ENCODE results near the gene SMIM29. TPM values are rescaled to one million over a fixed set of nuclear protein-coding genes. Genes with fewer than 3 reads are reported as not detected.
"Not testable (repeated sequence)": the region's sequence is repeated elsewhere in the genome, so short reads cannot be mapped to it uniquely, and the experiment has no call there.

SMIM29 gene
- total RNA-seq, 2 experiments from 2014 or later = 22.0 to 23.9 TPM

DNA sequence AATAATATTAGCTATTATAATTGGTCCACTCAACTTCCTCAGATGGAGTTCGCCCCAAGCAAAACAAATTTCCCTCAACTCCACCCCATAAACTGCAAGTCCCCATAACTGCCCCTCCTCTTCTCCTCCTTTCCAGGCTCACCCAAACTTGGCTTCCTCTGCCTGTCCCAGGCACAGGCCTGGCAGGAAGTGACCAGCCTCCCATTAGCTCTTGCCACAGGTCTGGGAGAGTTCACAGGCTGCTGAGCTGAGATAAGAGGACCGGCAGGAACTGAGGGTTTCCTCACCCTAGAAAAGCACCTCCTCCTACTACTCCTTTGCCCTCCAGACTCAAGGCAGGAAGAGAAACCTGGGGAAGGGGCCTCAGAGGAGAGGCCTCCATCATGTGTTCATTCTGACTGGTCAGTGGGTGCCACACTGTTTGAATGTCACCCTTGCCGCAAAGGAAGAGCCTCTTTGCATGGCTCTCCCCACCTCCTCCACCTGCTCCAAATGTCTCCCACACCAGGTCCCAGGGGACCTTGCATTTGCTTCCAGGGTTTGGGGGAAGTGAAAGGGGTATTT lies 24.5 kb upstream of the SMIM29 start:
- Histone ChIP-seq H3K4me3 (ENCODE audit: low read length) (no peak overlapping the region), H3K4me1 (ENCODE audit: insufficient read depth, low read length) (no peaks in the 10 kb centered on the region), H3K9me3 (ENCODE audit: control insufficient read depth in 1 of 2, insufficient read depth in 1 of 2, low read length in 2 of 2) (no peaks in the 10 kb centered on the region), H3K27ac (ENCODE audit: low read depth in 1 of 2, low read length in 2 of 2) (no peak overlapping the region), H3K27me3 (ENCODE audit: control insufficient read depth in 1 of 2, insufficient read depth in 2 of 2, low read length in 2 of 2) (no peaks in the 10 kb centered on the region), H3K36me3 (ENCODE audit: insufficient read depth, low read length) (no peaks in the 10 kb centered on the region)
- H3K27ac Mint-ChIP-seq = no peak overlapping the region
- DNase-seq = peak in 2 of 14 experiments; percentile 12 to 18
- ChIA-PET POLR2A (no interaction called here), CTCF (interaction anchor here (1.9 kb wide), 1 partner anchor 77 kb away, joined by 4 read pairs; no protein-coding TSS in a partner anchor)
- TF ChIP-seq, protein P1, sequence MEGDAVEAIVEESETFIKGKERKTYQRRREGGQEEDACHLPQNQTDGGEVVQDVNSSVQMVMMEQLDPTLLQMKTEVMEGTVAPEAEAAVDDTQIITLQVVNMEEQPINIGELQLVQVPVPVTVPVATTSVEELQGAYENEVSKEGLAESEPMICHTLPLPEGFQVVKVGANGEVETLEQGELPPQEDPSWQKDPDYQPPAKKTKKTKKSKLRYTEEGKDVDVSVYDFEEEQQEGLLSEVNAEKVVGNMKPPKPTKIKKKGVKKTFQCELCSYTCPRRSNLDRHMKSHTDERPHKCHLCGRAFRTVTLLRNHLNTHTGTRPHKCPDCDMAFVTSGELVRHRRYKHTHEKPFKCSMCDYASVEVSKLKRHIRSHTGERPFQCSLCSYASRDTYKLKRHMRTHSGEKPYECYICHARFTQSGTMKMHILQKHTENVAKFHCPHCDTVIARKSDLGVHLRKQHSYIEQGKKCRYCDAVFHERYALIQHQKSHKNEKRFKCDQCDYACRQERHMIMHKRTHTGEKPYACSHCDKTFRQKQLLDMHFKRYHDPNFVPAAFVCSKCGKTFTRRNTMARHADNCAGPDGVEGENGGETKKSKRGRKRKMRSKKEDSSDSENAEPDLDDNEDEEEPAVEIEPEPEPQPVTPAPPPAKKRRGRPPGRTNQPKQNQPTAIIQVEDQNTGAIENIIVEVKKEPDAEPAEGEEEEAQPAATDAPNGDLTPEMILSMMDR (IDR thresholded peaks at IDR 0.05) = no peak
- intact Hi-C loops (cut with DNase I, micrococcal nuclease) = no loop called here
- H3K9me3 Mint-ChIP-seq = no peaks in the 10 kb centered on the region
- H3K36me3 Mint-ChIP-seq (ENCODE audit: low read depth) = no peaks in the 10 kb centered on the region
- H3K4me1 Mint-ChIP-seq (ENCODE audit: low read depth) = no peaks in the 10 kb centered on the region
- no peak overlapping the region for H3K4me3 Mint-ChIP-seq
- ATAC-seq (ENCODE audit: poor library complexity) = no peak
- no peaks in the 10 kb centered on the region for H3K27me3 Mint-ChIP-seq

DNA sequence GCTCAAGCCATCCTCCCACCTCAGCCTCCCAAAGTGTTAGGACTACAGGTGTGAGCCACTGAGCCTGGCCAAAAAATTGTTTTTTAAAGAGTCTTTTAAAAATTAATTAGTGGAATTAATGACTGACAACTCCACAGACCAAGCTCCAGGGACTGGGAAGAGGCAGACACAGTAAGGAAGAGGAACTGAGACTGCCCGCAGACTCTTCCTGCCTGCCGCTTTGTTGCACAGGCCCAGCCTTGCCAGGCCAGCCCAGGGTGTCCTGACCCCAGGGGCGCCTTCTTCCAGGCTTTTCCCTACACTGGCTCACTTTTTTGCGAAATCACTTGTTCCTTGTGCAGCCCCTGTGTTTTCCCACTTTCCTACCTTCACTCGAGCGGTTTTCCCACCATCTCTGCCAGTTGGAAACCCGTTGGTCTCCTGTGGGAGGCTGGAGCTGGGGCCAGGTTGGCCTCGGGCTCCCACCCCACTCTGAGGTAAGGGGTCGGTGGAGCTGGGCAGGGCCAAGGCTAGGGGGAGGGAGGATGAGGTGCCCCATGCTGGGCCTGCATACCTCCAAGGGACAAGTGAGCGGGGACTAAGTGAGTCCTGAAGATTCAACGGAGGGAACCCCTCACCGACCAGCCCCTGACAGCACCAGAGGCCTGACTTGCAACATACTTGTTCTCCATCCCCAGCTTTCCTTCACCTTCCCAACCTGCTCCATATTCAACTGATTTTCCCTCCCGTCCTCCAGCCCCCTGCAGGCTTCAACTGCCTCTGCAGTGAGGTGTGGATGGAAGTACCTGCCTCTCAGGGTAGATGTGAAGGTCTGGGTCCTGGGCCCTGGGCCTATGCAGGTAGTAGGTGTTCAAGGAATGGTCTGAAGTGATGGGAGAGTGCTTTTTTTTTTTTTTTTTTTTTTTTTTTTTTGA lies 23.5 kb upstream of the SMIM29 start:
- Histone ChIP-seq H3K27ac (ENCODE audit: low read depth in 1 of 2, low read length in 2 of 2) (no peak overlapping the region), H3K4me1 (ENCODE audit: insufficient read depth, low read length) (no peaks in the 10 kb centered on the region), H3K9me3 (ENCODE audit: control insufficient read depth in 1 of 2, insufficient read depth in 1 of 2, low read length in 2 of 2) (no peaks in the 10 kb centered on the region), H3K36me3 (ENCODE audit: insufficient read depth, low read length) (no peaks in the 10 kb centered on the region), H3K4me3 (ENCODE audit: low read length) (no peak overlapping the region), H3K27me3 (ENCODE audit: control insufficient read depth in 1 of 2, insufficient read depth in 2 of 2, low read length in 2 of 2) (no peaks in the 10 kb centered on the region)
- intact Hi-C loops (cut with DNase I, micrococcal nuclease) = no loop called here
- no peak overlapping the region for H3K4me3 Mint-ChIP-seq
- H3K27ac Mint-ChIP-seq = no peak overlapping the region
- no peaks in the 10 kb centered on the region for H3K27me3 Mint-ChIP-seq
- ChIA-PET CTCF (interaction anchor here (1.9 kb wide), 1 partner anchor 76 kb away, joined by 4 read pairs; no protein-coding TSS in a partner anchor), POLR2A (no interaction called here)
- no peaks in the 10 kb centered on the region for H3K9me3 Mint-ChIP-seq
- H3K4me1 Mint-ChIP-seq (ENCODE audit: low read depth) = no peaks in the 10 kb centered on the region
- DNase-seq (peak in 2 of 14 experiments; percentile 25 to 27), ATAC-seq (ENCODE audit: poor library complexity) (no peak)
- TF ChIP-seq, protein P1 (IDR thresholded peaks at IDR 0.05) = no peak
- no peaks in the 10 kb centered on the region for H3K36me3 Mint-ChIP-seq (ENCODE audit: low read depth)

DNA sequence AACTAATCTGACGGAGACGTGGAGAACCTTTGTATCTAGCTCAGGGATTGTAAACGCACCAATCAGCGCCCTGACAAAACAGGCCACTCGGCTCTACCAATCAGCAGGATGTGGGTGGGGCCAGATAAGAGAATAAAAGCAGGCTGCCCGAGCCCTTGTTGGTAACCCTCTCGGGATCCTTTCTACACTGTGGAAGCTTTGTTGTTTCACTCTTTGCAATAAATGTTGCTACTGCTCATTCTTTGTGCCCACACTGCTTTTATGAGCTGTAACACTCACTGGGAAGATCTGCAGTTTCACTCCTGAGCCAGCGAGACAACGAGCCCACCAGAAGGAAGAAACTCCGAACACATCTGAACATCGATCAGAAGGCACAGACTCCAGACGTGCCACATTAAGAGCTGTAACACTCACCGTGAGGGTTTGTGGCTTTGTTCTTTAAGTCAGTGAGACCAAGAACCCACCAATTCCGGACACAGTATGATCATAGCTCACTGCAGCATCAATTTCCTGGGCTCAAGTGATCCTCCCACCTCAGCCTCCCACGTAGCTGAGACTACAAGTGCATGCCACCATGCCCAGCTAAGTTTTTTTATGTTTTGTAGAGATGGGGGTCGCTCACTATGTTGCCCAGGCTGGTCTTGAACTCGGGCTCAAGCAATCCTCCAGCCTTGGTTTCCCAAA lies 21.0 kb upstream of the SMIM29 start:
- H3K9me3 Mint-ChIP-seq; H3K27ac Mint-ChIP-seq; ATAC-seq (ENCODE audit: poor library complexity); H3K4me3 ChIP-seq (ENCODE audit: low read length); POLR2A ChIA-PET; H3K27ac ChIP-seq (ENCODE audit: low read depth in 1 of 2, low read length in 2 of 2); H3K4me3 Mint-ChIP-seq; H3K36me3 Mint-ChIP-seq (ENCODE audit: low read depth); H3K9me3 ChIP-seq (ENCODE audit: control insufficient read depth in 1 of 2, insufficient read depth in 1 of 2, low read length in 2 of 2); H3K4me1 Mint-ChIP-seq (ENCODE audit: low read depth); CTCF ChIA-PET; intact Hi-C loops (cut with DNase I, micrococcal nuclease); H3K27me3 Mint-ChIP-seq; H3K36me3 ChIP-seq (ENCODE audit: insufficient read depth, low read length); H3K4me1 ChIP-seq (ENCODE audit: insufficient read depth, low read length); H3K27me3 ChIP-seq (ENCODE audit: control insufficient read depth in 1 of 2, insufficient read depth in 2 of 2, low read length in 2 of 2): not testable (repeated sequence)
- peak in 1 of 14 experiments; percentile 25 for DNase-seq

DNA sequence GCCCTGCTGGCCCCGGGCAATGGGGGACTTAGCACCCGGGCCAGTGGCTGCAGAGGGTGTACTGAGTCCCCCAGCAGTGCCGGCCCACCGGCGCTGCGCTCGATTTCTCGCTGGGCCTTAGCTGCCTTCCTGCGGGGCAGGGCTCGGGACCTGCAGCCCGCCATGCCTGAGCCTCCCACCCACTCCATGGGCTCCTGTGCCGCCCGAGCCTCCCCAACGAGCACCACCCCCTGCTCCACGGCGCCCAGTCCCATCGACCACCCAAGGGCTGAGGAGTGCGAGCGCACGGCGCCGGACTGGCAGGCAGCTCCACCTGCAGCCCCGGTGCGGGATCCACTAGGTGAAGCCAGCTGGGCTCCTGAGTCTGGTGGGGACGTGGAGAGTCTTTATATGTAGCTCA lies 20.3 kb upstream of the SMIM29 start:
- H3K36me3 ChIP-seq (ENCODE audit: insufficient read depth, low read length); H3K4me1 Mint-ChIP-seq (ENCODE audit: low read depth); H3K4me3 Mint-ChIP-seq; H3K9me3 ChIP-seq (ENCODE audit: control insufficient read depth in 1 of 2, insufficient read depth in 1 of 2, low read length in 2 of 2); ATAC-seq (ENCODE audit: poor library complexity); H3K9me3 Mint-ChIP-seq; H3K27me3 Mint-ChIP-seq; POLR2A ChIA-PET; H3K4me1 ChIP-seq (ENCODE audit: insufficient read depth, low read length); H3K4me3 ChIP-seq (ENCODE audit: low read length); CTCF ChIA-PET; H3K36me3 Mint-ChIP-seq (ENCODE audit: low read depth); H3K27me3 ChIP-seq (ENCODE audit: control insufficient read depth in 1 of 2, insufficient read depth in 2 of 2, low read length in 2 of 2); intact Hi-C loops (cut with DNase I, micrococcal nuclease); H3K27ac ChIP-seq (ENCODE audit: low read depth in 1 of 2, low read length in 2 of 2); H3K27ac Mint-ChIP-seq; DNase-seq: not testable (repeated sequence)

Measured in CD4-positive, alpha-beta T cell (primary cell).